HCT116 (cell line): Measurements from ENCODE around the gene DMGDH.

ENCODE experiments used
- CBX3 ChIP-seq: IDR thresholded peaks from 2 replicates; pipeline ENCODE4 v1.6.1; 2012; ENCODE audit warnings: low read depth
- EZH2 ChIP-seq: fragments of 200-600 bp; sonication (generic); IDR thresholded peaks from 2 replicates; pipeline ENCODE4 v1.6.1; 2017; ENCODE audit warnings: antibody characterized with exemption, mixed run types
- EZH2phosphoT487 ChIP-seq: fragments of 200-600 bp; IDR thresholded peaks from 2 replicates; pipeline ENCODE4 v1.6.1; 2018; ENCODE audit warnings: antibody characterized with exemption, borderline replicate concordance
- FOSL1 ChIP-seq: IDR thresholded peaks from 2 replicates; pipeline ENCODE4 v1.6.1; 2012; ENCODE audit warnings: low read depth
- JUND ChIP-seq: IDR thresholded peaks from 2 replicates; pipeline ENCODE4 v1.6.1; 2012
- POLR2A ChIP-seq: IDR thresholded peaks from 2 replicates; pipeline ENCODE4 v1.7.0; 2011; ENCODE audit warnings: borderline replicate concordance; ENCODE audit not compliant: insufficient read depth, insufficient read length; ENCODE audit errors: extremely low read depth
- POLR2AphosphoS5 ChIP-seq: IDR thresholded peaks from 2 replicates; pipeline ENCODE4 v1.6.1; 2011; ENCODE audit warnings: mild to moderate bottlenecking, low read depth, low read length, moderate library complexity
- RAD21 ChIP-seq: IDR thresholded peaks from 2 replicates; pipeline ENCODE4 v1.6.1; 2012; ENCODE audit warnings: low read depth, mild to moderate bottlenecking
- SP1 ChIP-seq: IDR thresholded peaks from 2 replicates; pipeline ENCODE4 v1.6.1; 2012; ENCODE audit warnings: low read depth
- SRF ChIP-seq: IDR thresholded peaks from 2 replicates; pipeline ENCODE4 v1.6.1; 2012; ENCODE audit warnings: low read depth
- YY1 ChIP-seq: IDR thresholded peaks from 2 replicates; pipeline ENCODE4 v1.6.1; 2011; ENCODE audit warnings: low read length, low read depth, moderate library complexity, mild to moderate bottlenecking; ENCODE audit not compliant: insufficient replicate concordance; ENCODE audit errors: extremely low read depth
- TF ChIP-seq, protein P1 (sequence below): IDR thresholded peaks from 2 replicates; pipeline ENCODE4 v1.6.1; 2012
- TF ChIP-seq, protein P2 (sequence below), 3 experiments: fragments of 200-600 bp in 1 of 3; sonication (generic) in 1 of 3; IDR thresholded peaks in 2 of 3; conservative IDR thresholded peaks in 1 of 3; 2 replicates each; pipeline ENCODE4 v1.5.1; 2012 to 2017; ENCODE audit warnings: low read depth in 2 of 3, low read length in 2 of 3, antibody characterized with exemption in 1 of 3, borderline replicate concordance in 1 of 3, control low read depth in 1 of 3, mild to moderate bottlenecking in 1 of 3, mixed read lengths in 1 of 3, mixed run types in 1 of 3, moderate library complexity in 1 of 3; ENCODE audit not compliant: insufficient read depth in 1 of 3

DNA sequence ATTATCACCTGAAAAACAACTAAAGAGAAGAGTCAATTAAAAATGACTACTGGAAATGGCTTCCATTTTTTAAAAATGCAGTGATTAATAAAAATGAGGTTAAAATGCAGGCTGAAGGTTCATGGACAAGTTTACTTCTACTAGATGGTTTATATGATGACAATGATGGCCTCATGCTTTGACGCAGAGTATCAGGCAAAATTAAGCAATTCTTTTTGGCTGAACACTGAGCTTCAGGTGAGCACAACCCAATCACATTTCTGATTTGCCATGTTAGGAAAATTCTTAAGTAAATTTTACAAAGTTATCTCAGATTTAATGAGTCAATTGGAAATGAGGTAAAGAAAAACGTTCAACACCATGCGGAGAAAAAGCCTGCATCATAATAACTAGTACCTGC lies 22.3 kb downstream of the DMGDH start:
- TF ChIP-seq JUND (no peak), RAD21 (no peak), EZH2 (no peak), POLR2AphosphoS5 (no peak), POLR2A (no peak), SP1 (no peak), SRF (no peak), EZH2phosphoT487 (no peak), CBX3 (no peak), FOSL1 (no peak), YY1 (no peak)
- TF ChIP-seq, protein P1, sequence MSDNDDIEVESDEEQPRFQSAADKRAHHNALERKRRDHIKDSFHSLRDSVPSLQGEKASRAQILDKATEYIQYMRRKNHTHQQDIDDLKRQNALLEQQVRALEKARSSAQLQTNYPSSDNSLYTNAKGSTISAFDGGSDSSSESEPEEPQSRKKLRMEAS = no peak
- TF ChIP-seq, protein P2, sequence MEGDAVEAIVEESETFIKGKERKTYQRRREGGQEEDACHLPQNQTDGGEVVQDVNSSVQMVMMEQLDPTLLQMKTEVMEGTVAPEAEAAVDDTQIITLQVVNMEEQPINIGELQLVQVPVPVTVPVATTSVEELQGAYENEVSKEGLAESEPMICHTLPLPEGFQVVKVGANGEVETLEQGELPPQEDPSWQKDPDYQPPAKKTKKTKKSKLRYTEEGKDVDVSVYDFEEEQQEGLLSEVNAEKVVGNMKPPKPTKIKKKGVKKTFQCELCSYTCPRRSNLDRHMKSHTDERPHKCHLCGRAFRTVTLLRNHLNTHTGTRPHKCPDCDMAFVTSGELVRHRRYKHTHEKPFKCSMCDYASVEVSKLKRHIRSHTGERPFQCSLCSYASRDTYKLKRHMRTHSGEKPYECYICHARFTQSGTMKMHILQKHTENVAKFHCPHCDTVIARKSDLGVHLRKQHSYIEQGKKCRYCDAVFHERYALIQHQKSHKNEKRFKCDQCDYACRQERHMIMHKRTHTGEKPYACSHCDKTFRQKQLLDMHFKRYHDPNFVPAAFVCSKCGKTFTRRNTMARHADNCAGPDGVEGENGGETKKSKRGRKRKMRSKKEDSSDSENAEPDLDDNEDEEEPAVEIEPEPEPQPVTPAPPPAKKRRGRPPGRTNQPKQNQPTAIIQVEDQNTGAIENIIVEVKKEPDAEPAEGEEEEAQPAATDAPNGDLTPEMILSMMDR (IDR thresholded peaks at IDR 0.05 in 2 of 3, conservative IDR thresholded peaks at IDR 0.05 in 1 of 3; ENCODE audit: borderline replicate concordance in 1 of 3, insufficient read depth in 1 of 3, low read depth in 2 of 3, low read length in 2 of 3) = no peak
